ENCODE data around the gene HDAC11. TPM values are rescaled to one million over a fixed set of nuclear protein-coding genes. Genes with fewer than 3 reads are reported as not detected.

The HDAC11 gene
- total RNA-seq, 4 donors from 2014 or later, result 19.8 to 44.0 (median 27.1) TPM

- 74 to 79% methylated on average over 5 to 6 of the region's 6 CpGs for WGBS, 2 donors (ENCODE audit: low coverage in 1 of 2)
These were observed 34.7 kb downstream of the HDAC11 start for GRCh38 chr3:13514639-13515435.

GRCh38 chr3:13515786-13516759 is 36.0 kb downstream of the HDAC11 start:
- in situ Hi-C loops (cut with MboI; ENCODE audit: low pct_ligation_motif_present in 1 of 4, low pct_unique_long_range_greater_than_20kb in 1 of 4, low sequenced_read_pairs in 3 of 4) (no loop called here), intact Hi-C loops (cut with DNase I; ENCODE audit: low total_unique reads) (no loop called here)
- no peaks in the 10 kb centered on the region for H3K4me1 ChIP-seq
- WGBS, 2 donors (ENCODE audit: low coverage in 1 of 2), result 83% methylated on average over 17 of the region's 26 CpGs; no CpG with 5 or more reads in 1 of the 2 donors
- no peaks in the 10 kb centered on the region for H3K27me3 ChIP-seq
- H3K9me3 ChIP-seq, result no peaks in the 10 kb centered on the region
- DNase-seq, result no peak
- H3K36me3 ChIP-seq, result no peaks in the 10 kb centered on the region
- H3K27ac ChIP-seq, result peak overlapping the region in 2 of 4 donors; percentile 16 to 43
- no peak for TF ChIP-seq POLR2A (IDR thresholded peaks at IDR 0.05)
- TF ChIP-seq CTCF (IDR thresholded peaks at IDR 0.05), result no peak
- TF ChIP-seq POLR2AphosphoS5 (IDR thresholded peaks at IDR 0.05), result no peak
- no peak for TF ChIP-seq EP300 (IDR thresholded peaks at IDR 0.05; ENCODE audit: low read depth)
- H3K4me3 ChIP-seq, result no peak overlapping the region

More at GRCh38 chr3:13514639-13515435, 34.7 kb downstream of the HDAC11 start:
- in situ Hi-C loops (cut with MboI; ENCODE audit: low pct_ligation_motif_present in 1 of 4, low pct_unique_long_range_greater_than_20kb in 1 of 4, low sequenced_read_pairs in 3 of 4), result no loop called here
- TF ChIP-seq POLR2AphosphoS5 (IDR thresholded peaks at IDR 0.05) (no peak), POLR2A (IDR thresholded peaks at IDR 0.05) (no peak), EP300 (IDR thresholded peaks at IDR 0.05; ENCODE audit: low read depth) (no peak), CTCF (IDR thresholded peaks at IDR 0.05) (no peak)
- Histone ChIP-seq H3K36me3 (no peaks in the 10 kb centered on the region), H3K27me3 (no peaks in the 10 kb centered on the region), H3K4me1 (no peaks in the 10 kb centered on the region), H3K27ac (no peak overlapping the region), H3K4me3 (no peak overlapping the region), H3K9me3 (no peaks in the 10 kb centered on the region)
- DNase-seq, result no peak
- intact Hi-C loops (cut with DNase I; ENCODE audit: low total_unique reads), result no loop called here

GRCh38 chr3:13516760-13517135 is 36.6 kb downstream of the HDAC11 start:
- in situ Hi-C loops (cut with MboI; ENCODE audit: low pct_ligation_motif_present in 1 of 4, low pct_unique_long_range_greater_than_20kb in 1 of 4, low sequenced_read_pairs in 3 of 4), result no loop called here
- TF ChIP-seq CTCF (IDR thresholded peaks at IDR 0.05), result no peak
- TF ChIP-seq EP300 (IDR thresholded peaks at IDR 0.05; ENCODE audit: low read depth), result no peak
- no peak for TF ChIP-seq POLR2AphosphoS5 (IDR thresholded peaks at IDR 0.05)
- TF ChIP-seq POLR2A (IDR thresholded peaks at IDR 0.05), result no peak
- no peak overlapping the region for H3K4me3 ChIP-seq
- H3K9me3 ChIP-seq, result no peaks in the 10 kb centered on the region
- intact Hi-C loops (cut with DNase I; ENCODE audit: low total_unique reads), result no loop called here
- peak overlapping the region in 1 of 4 donors; percentile 43 for H3K27ac ChIP-seq
- 89% methylated on average over 9 of the region's 9 CpGs; no CpG with 5 or more reads in 1 of the 2 donors for WGBS, 2 donors (ENCODE audit: low coverage in 1 of 2)
- H3K36me3 ChIP-seq, result no peaks in the 10 kb centered on the region
- H3K27me3 ChIP-seq, result no peaks in the 10 kb centered on the region
- no peaks in the 10 kb centered on the region for H3K4me1 ChIP-seq
- DNase-seq, result no peak
